ENCODE results near the gene HOXD8. TPM values are rescaled to one million over a fixed set of nuclear protein-coding genes. Genes with fewer than 3 reads are reported as not detected.
A peak's percentile ranks its signal among the peaks of the same experiment; 100 is the strongest.

Gene HOXD8
- total RNA-seq, 2 experiments from 2014 or later: not detected

DNA sequence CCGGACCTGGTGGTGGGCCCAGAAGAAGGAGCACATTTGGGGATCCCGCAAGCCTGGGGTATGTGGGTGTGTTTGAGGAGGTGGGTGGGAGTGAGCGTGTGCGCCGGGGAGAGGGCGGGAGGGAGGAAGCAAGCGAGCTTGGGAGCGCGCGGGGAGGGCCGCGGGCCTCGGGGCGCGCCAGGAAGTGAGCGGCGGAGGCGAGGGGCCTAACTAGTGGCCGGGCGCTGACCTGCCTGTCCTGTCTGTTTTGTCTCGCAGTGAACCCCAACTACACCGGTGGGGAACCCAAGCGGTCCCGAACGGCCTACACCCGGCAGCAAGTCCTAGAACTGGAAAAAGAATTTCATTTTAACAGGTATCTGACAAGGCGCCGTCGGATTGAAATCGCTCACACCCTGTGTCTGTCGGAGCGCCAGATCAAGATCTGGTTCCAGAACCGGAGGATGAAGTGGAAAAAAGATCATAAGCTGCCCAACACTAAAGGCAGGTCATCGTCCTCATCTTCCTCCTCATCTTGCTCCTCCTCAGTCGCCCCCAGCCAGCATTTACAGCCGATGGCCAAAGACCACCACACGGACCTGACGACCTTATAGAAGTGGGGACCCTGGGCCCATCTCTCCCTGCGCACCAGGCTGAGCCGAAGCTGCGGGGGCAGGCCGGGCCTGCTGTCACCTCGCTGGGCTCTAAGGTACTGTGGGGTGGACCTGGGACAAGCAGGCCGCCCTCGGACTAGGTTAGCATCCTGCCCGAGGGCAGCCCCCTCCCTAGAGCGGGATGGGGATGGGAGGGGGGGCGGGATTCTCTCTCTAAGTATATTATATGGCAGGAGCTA lies 23.1 kb downstream of the HOXD8 start:
- no peak for ATAC-seq (ENCODE audit: low read depth)
- peaks cover 2% of the 10 kb centered on the region for H3K36me3 Mint-ChIP-seq
- DNase-seq: no peak
- peaks cover 3% of the 10 kb centered on the region for H3K9me3 Mint-ChIP-seq
- H3K27me3 Mint-ChIP-seq: peaks cover 87% of the 10 kb centered on the region
- POLR2A ChIA-PET: no interaction called here
- no peak overlapping the region for H3K27ac Mint-ChIP-seq
- H3K4me3 Mint-ChIP-seq: no peak overlapping the region
- H3K4me1 Mint-ChIP-seq: peaks cover 7% of the 10 kb centered on the region

DNA sequence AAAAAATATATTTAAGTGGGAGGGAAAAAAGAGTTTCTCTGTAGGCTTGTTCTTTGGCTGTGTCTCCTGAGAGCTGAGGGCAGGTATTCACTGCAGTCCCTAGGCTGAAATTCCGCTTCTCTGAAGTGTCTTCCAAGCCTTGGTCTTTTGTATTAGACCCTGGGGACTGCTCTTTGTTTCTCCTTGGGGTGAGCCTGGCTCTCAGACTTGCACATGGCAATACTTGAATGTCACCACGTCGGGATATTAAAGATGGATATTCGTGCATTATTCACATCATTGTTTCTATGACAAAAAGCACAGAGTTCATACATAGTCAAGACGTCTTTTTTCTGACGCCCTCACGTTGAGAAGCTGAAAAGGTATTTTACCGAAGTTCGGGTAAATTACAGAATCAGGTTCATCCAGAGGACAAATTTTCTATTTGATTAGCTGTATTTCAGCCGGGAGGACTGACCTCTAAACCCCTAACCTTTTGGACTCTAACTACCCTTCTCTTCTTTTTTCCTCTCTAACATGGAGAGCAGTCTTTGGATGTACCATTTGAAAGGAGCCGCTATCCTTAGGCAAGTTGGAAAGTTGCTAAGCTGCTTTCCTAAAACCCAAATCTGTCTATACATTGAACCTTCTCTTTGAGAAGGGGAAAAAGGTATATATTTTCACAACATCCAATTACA lies 25.2 kb downstream of the HOXD8 start:
- peaks cover 5% of the 10 kb centered on the region for H3K4me1 Mint-ChIP-seq
- DNase-seq: no peak
- peaks cover 86% of the 10 kb centered on the region for H3K27me3 Mint-ChIP-seq
- ATAC-seq (ENCODE audit: low read depth): no peak
- no peak overlapping the region for H3K4me3 Mint-ChIP-seq
- peaks cover 3% of the 10 kb centered on the region for H3K9me3 Mint-ChIP-seq
- H3K36me3 Mint-ChIP-seq: peaks cover 2% of the 10 kb centered on the region
- no peak overlapping the region for H3K27ac Mint-ChIP-seq
- POLR2A ChIA-PET: no interaction called here

DNA sequence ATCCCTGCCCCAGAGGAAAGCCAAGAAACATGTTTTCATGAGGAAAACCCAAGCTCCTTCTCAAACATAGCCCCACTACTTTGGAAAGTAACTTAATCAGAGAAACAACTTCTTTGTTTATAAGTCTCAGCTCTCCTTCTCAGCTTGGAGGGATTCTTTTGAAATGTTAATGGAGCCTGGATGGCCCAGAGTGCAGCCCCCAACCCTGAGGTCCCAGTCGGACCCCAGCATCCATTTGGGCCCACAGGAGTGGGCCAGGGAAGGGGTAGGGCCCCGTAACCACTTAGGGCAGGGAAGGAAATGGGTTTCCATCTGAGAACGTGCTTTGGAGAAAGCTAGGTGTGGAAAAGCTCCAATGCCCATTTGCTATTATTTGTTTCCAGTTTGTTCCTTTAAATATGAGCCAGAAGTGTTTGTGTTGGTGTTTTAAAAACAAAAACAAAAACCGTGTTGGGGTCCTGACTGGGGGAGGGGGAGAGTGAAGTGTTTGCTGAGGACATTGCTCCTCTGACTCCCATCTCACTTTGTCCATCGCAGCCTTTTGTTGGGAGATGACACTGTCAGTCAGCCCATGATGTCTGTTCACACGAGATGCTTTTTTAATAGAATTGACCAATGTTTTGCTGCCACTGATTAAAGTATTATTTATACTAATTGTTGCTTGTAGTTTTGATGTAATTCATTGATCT lies 26.0 kb downstream of the HOXD8 start:
- Mint-ChIP-seq H3K36me3 (peaks cover 2% of the 10 kb centered on the region), H3K9me3 (peaks cover 3% of the 10 kb centered on the region), H3K4me1 (peaks cover 3% of the 10 kb centered on the region), H3K27me3 (peaks cover 84% of the 10 kb centered on the region), H3K4me3 (no peak overlapping the region), H3K27ac (no peak overlapping the region)
- POLR2A ChIA-PET: no interaction called here
- DNase-seq (no peak), ATAC-seq (ENCODE audit: low read depth) (no peak)

DNA sequence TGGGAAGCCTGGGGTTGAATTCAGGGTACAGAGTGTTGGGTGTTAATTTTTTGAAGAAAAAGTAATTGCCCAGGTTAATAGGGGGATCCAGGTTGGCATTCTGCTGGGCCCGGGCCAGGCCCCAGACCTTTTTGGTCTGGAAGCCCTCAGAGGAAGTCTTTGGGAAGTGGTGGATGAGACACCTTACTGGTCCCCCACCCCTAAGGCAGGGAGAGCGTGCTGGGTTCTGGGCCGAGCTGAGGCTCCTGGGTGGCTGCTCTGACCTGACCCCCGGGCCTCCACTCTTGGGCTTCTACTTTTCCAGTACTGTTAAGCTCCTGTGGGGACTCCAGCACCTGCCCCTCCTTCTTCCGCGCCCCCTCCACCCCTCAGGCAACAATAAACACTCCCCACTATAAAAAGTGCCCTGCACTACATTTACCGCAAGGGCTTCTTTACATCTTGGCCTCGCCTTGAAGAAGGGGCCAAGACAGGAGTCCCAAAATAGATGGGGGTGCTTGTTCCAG lies 26.8 kb downstream of the HOXD8 start:
- no peak for DNase-seq
- ATAC-seq (ENCODE audit: low read depth): no peak
- peaks cover 5% of the 10 kb centered on the region for H3K36me3 Mint-ChIP-seq
- no peak overlapping the region for H3K27ac Mint-ChIP-seq
- peaks cover 3% of the 10 kb centered on the region for H3K9me3 Mint-ChIP-seq
- POLR2A ChIA-PET: no interaction called here
- peaks cover 6% of the 10 kb centered on the region for H3K4me1 Mint-ChIP-seq
- H3K27me3 Mint-ChIP-seq: peaks cover 84% of the 10 kb centered on the region
- H3K4me3 Mint-ChIP-seq: no peak overlapping the region

DNA sequence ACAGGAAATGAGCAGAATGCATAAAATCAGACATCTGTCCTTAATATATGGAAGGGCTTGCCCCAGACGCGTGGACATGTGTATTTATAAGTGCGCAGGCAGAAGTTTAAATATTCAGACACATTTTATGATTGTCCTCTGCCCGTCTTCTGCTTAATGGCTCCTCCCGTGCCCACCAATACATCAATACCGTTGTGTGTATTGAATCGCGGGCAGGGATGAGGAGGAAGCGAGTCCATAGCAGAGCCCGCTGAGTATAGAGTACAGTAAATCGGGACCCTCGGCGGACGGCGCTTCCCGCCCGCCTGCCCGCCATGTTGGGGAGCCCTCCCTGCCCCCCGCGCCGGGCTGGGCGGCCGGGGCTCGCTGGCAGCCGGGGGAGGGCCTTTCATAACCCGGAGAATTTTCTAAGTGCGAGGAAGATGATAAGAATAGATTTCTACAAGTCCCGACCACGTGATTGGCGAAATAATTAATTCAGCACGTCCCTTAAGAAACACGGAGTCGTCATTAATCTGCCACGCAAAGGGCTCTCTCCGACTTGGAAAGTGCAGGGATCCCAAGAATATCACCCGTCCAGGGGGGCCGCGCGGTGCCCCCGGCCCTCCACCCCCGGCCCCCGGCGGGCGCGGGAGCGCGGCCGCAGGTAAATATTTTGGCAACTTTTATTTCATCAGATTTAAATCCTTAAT lies 27.4 kb downstream of the HOXD8 start, which contains the start of gene HOXD3:
TSS of gene HOXD3 (plus strand) at position 501 of the 692 bp plus-strand sequence. CDS start 11,808 bp downstream, outside the sequence.
- H3K27me3 Mint-ChIP-seq: peaks cover 86% of the 10 kb centered on the region
- peak within 1 kb of the TSS; percentile 53 for H3K4me3 Mint-ChIP-seq
- ATAC-seq (ENCODE audit: low read depth) (no peak), DNase-seq (no peak)
- peaks cover 6% of the 10 kb centered on the region for H3K4me1 Mint-ChIP-seq
- POLR2A ChIA-PET: no interaction called here
- H3K9me3 Mint-ChIP-seq: peaks cover 3% of the 10 kb centered on the region
- H3K36me3 Mint-ChIP-seq: peaks cover 5% of the 10 kb centered on the region
- peak within 1 kb of the TSS; percentile 76 for H3K27ac Mint-ChIP-seq

DNA sequence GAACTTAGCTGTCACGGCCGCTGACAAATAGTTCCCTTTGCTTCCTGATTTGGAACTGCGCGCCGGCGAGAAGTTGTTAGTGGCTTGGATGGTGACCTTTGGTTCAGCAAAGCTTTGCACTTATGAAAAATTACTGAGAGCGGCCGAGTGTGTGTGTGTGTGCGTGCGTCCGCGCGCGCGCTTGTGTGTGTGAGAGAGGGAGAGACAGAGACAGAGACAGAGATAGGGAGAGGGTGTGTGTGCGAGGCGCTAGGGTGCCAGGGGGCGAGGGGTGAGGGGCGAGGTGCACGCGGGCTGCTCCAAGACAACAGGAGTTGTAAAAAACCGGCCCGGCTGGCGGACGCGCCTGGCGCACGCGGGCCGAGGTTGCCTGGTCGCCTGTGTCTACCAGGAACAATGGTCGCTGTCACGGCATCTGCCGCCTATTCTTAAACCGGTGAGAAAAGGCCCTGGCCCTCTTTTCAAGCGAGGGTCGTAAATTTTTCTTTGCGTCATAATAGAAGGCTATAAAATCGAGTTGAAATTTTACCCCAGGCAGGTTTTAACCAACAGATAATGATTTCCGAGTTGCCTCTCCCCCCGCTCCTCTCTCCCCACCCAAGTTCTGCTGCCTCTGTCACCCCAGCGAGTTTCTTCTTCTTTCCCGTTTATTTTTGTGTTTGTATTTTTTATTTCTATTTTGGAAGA lies 28.1 kb downstream of the HOXD8 start:
- POLR2A ChIA-PET: no interaction called here
- peaks cover 6% of the 10 kb centered on the region for H3K4me1 Mint-ChIP-seq
- ATAC-seq (ENCODE audit: low read depth): no peak
- H3K27me3 Mint-ChIP-seq: peaks cover 88% of the 10 kb centered on the region
- H3K4me3 Mint-ChIP-seq: peak overlapping the region; percentile 53
- H3K9me3 Mint-ChIP-seq: peaks cover 3% of the 10 kb centered on the region
- H3K36me3 Mint-ChIP-seq: peaks cover 5% of the 10 kb centered on the region
- DNase-seq: no peak
- peak overlapping the region; percentile 76 for H3K27ac Mint-ChIP-seq

DNA sequence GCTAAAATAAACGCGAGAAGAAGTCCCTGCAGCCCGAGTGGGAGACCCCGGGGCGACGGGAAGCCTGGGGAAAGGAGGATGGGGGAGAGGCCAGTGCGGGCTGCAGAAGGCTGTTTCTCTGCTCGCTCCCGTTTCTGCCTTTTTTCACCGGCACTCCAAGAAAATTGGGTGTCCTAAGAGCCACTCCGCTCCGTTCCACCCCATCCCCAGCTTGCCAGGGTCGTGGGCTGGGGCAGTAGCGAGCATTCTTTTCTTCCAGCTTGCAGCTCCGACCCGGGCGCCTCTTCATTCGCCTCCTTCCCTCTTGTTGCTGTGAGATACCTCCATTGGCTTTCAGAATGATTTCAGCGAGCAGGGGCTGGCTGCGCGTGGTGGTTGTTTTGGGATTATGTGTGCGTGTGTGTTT lies 28.7 kb downstream of the HOXD8 start:
- ATAC-seq (ENCODE audit: low read depth) (no peak), DNase-seq (no peak)
- POLR2A ChIA-PET: no interaction called here
- Mint-ChIP-seq H3K4me3 (peak overlapping the region; percentile 43), H3K27me3 (peaks cover 88% of the 10 kb centered on the region), H3K27ac (peak overlapping the region; percentile 46), H3K9me3 (peaks cover 3% of the 10 kb centered on the region), H3K36me3 (peaks cover 5% of the 10 kb centered on the region), H3K4me1 (peaks cover 6% of the 10 kb centered on the region)

DNA sequence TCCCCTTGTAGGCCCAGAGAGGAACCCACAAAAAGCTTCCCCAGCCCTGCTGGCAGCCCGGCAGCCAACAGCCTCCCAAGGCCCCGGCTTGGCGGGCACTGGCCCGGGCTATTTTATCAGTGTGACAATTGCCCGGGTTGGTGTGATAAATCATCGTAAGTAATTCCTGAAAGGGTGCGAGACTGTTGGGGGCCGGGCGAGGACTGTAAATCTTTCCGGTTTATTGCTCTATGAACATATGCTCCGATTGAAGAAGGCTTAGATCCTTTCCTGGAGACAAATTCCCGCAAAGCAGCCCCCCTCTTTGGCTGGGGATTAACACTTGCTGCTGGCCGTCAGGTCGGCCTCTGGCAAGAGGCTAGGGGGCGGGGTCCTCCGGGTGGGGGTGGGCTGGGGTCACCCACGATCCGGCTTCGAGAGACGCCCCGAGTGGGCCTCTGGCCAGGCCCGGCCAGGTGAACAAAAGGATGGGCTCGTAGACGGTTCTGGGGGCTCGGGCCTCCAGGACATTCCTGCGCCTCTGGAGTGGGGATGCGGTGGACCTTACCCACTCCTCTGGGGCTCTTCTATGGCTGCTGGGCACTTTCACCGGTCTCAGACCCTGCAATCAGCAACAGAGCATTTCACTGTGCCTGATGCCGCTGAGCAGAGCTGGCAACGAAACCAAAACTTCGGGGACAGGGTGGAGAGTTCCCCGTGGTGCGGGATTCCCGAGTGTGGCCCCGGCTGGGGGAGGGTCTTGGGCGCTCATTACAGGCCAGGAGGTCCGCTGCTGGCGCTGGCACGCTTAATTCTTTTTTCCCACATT lies 29.6 kb downstream of the HOXD8 start:
- peaks cover 5% of the 10 kb centered on the region for H3K36me3 Mint-ChIP-seq
- H3K27ac Mint-ChIP-seq: no peak overlapping the region
- DNase-seq (no peak), ATAC-seq (ENCODE audit: low read depth) (no peak)
- H3K27me3 Mint-ChIP-seq: peaks cover 90% of the 10 kb centered on the region
- H3K4me3 Mint-ChIP-seq: peak overlapping the region; percentile 40
- POLR2A ChIA-PET: no interaction called here
- H3K9me3 Mint-ChIP-seq: peaks cover 3% of the 10 kb centered on the region
- peaks cover 6% of the 10 kb centered on the region for H3K4me1 Mint-ChIP-seq

DNA sequence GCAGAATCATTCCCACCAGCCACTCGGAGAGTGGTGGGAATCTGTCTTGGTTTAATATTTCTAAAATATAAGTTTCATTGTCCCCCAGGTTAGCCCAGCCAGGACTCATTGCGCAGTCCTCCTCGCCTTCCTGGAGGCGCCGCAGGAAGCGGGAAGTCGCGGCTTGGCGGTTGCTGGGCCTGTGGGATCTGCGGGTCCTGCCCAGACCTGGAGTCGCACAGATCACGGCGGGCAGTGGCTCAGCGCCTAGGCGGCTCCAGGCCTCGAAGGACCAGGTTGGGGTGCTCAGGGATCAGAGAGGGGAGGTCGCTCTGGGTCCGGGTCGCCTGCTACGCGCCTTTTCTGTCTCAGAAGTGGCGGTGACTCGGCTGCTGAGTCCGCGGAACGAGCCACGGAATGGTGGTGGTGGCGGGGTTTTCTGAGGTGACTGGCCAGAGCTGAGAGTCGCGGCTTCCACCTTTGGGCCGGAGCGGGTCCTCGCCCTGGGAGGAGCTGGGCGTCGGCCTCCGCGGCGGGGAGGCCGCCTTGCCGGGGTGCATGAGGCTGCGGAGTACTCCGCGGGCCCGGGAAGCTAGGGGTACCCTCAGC lies 30.3 kb downstream of the HOXD8 start:
- H3K9me3 Mint-ChIP-seq: peaks cover 5% of the 10 kb centered on the region
- no peak overlapping the region for H3K4me3 Mint-ChIP-seq
- ATAC-seq (ENCODE audit: low read depth): no peak
- peaks cover 90% of the 10 kb centered on the region for H3K27me3 Mint-ChIP-seq
- H3K4me1 Mint-ChIP-seq: peaks cover 6% of the 10 kb centered on the region
- H3K36me3 Mint-ChIP-seq: peaks cover 5% of the 10 kb centered on the region
- DNase-seq: no peak
- POLR2A ChIA-PET: no interaction called here
- no peak overlapping the region for H3K27ac Mint-ChIP-seq

DNA sequence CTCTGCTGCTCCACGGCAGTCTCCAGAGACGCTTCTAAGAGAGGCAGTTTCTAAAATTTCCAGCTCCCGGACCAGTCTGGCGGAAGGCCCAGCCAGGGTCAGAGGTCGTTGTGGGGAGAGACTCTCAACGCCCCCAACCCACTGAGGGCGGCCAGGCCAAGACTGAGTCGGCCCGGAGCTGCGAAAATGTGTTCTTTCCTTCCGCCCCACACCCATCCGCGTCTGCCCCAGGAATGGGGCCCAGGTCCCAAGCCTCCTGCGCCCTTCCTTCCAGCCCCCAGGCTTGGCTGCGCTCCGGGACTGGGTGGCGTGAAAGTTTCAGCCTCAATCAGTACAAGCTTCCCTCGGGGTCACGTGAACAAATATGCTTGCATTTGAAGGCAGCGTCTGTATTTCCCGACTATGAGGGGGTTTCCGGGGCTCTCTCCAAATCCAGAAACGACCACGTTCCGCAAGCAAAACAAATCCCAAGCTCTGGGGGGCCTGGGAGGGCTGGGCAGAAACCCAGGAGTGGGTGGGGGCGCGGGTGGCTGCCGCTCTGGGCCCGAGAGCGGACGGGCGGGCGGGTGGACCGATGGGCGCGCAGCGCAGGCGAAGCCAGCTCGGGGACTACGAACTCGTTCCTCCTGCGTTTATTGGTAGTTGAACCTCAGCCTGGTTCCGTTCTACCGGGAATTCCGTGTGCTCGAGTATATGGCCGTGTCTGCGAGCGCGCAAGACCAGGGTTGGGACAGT lies 30.9 kb downstream of the HOXD8 start:
- no peak for DNase-seq
- POLR2A ChIA-PET: no interaction called here
- no peak for ATAC-seq (ENCODE audit: low read depth)
- peaks cover 5% of the 10 kb centered on the region for H3K36me3 Mint-ChIP-seq
- no peak overlapping the region for H3K4me3 Mint-ChIP-seq
- peaks cover 6% of the 10 kb centered on the region for H3K4me1 Mint-ChIP-seq
- peaks cover 90% of the 10 kb centered on the region for H3K27me3 Mint-ChIP-seq
- no peak overlapping the region for H3K27ac Mint-ChIP-seq
- peaks cover 5% of the 10 kb centered on the region for H3K9me3 Mint-ChIP-seq

DNA sequence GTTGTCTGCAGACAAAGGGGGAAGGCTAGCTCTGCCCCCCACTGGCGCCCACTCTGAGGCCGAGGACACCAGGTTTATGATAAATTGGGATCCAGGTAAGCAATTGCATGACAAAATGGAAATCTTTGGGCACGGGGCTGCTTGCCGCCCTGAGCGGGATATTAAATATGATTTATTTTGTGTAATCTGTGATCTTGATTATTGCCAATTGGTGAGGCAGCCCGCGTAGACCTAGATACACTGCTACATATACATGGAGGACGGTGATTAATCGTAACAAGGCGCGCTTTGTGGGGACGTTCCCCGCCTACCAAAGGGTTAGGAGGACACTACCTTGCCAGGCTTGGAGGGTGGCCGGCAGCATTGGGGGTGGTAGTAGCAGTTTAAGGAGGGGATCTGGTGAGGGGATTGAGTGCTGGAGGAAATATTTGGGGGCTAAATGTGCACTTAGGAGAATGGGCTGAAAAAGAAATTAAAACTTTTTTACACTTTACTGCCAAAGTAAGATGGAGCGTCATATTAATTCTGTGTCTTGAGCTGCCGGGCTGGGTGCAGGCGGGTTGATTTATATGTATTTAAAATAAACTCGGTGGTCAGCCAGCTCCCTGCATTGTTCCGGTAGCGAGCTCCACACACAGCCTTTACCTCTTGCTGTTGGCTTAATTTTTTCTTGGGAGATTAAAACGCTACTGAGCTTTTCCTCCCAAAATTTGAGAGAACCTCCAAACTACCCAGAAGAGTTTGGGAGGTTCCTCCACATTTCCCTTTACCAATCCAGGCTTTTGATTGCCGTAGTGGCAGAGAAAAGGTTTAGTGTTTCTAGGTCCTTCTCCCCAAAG lies 31.7 kb downstream of the HOXD8 start:
- ATAC-seq (ENCODE audit: low read depth) (no peak), DNase-seq (no peak)
- Mint-ChIP-seq H3K4me3 (no peak overlapping the region), H3K27me3 (peaks cover 90% of the 10 kb centered on the region), H3K36me3 (peaks cover 5% of the 10 kb centered on the region), H3K9me3 (peaks cover 5% of the 10 kb centered on the region), H3K4me1 (peaks cover 6% of the 10 kb centered on the region), H3K27ac (no peak overlapping the region)
- POLR2A ChIA-PET: no interaction called here

Measured in activated naive CD8-positive, alpha-beta T cell treated with anti-CD3 and anti-CD28 coated beads, Interleukin-2, amount 10 ng/mL, durations not matched to agents 7 days and 5 days (primary cell).